Limb (tissue), 2 donors: ENCODE data around the gene MEAF6.

Source experiments
- DNase-seq, 2 donors: peaks; one replicate each; pipeline ENCODE4 v3.0.0-alpha.2; 2016; ENCODE audit errors: extremely low spot score in 2 of 2

The MEAF6 gene

GRCh38 chr1:37474046-37474696 is 40.4 kb downstream of the MEAF6 start, which contains the start of gene ZC3H12A:
Gene ZC3H12A, plus strand, starts transcription at chr1:37474580. Its CDS starts 917 bp downstream, at chr1:37475497.
- DNase-seq = peak; percentile 78 to 87

- no peak for DNase-seq
These were observed 41.0 kb downstream of the MEAF6 start for GRCh38 chr1:37473431-37474045.

- DNase-seq = no peak
These were observed 41.6 kb downstream of the MEAF6 start for GRCh38 chr1:37472994-37473393.

- DNase-seq = no peak
These were observed 42.3 kb downstream of the MEAF6 start for GRCh38 chr1:37472281-37472680.

GRCh38 chr1:37471345-37472231 is 43.0 kb downstream of the MEAF6 start:
- no peak for DNase-seq

- DNase-seq = no peak
These were observed 45.2 kb downstream of the MEAF6 start for GRCh38 chr1:37469386-37469785.

- DNase-seq = no peak
These were observed 46.5 kb downstream of the MEAF6 start for GRCh38 chr1:37468037-37468436.

- DNase-seq = no peak
These were observed 48.7 kb downstream of the MEAF6 start for GRCh38 chr1:37465593-37466517.

- no peak for DNase-seq
These were observed 50.1 kb downstream of the MEAF6 start for GRCh38 chr1:37464443-37464842.

- no peak for DNase-seq
These were observed 52.7 kb downstream of the MEAF6 start for GRCh38 chr1:37461698-37462436.

GRCh38 chr1:37458551-37458950 is 56.0 kb downstream of the MEAF6 start:
- DNase-seq = no peak

GRCh38 chr1:37456614-37457013 is 58.0 kb downstream of the MEAF6 start:
- no peak for DNase-seq

- DNase-seq = no peak
These were observed 59.0 kb downstream of the MEAF6 start for GRCh38 chr1:37455516-37455915.

- DNase-seq = no peak
These were observed 60.9 kb downstream of the MEAF6 start for GRCh38 chr1:37453647-37454046.

GRCh38 chr1:37452416-37452815 is 62.1 kb downstream of the MEAF6 start:
- no peak for DNase-seq

GRCh38 chr1:37449936-37450335 is 64.6 kb downstream of the MEAF6 start:
- DNase-seq = no peak

GRCh38 chr1:37448691-37449417 is 65.7 kb downstream of the MEAF6 start:
- no peak for DNase-seq

- no peak for DNase-seq
These were observed 66.4 kb downstream of the MEAF6 start for GRCh38 chr1:37448185-37448584.

- DNase-seq = no peak
These were observed 67.7 kb downstream of the MEAF6 start for GRCh38 chr1:37446874-37447273.

- no peak for DNase-seq
These were observed 71.9 kb downstream of the MEAF6 start for GRCh38 chr1:37442644-37443043.
